Lung (tissue), 12 donors: ENCODE measurements around the gene MRM2. TPM values are rescaled to one million over a fixed set of nuclear protein-coding genes. Genes with fewer than 3 reads are reported as not detected.

Experiments used
- ATAC-seq: fragments of 200-7000 bp; cut with Tn5 transposase; one replicate; pipeline ENCODE4 v1.9.1; 2020; ENCODE audit warnings: moderate number of reproducible peaks; ENCODE audit not compliant: insufficient read depth, low FRiP score
- DNase-seq, 3 donors: peaks; one replicate each; pipeline ENCODE4 v3.0.0-alpha.2; 2013 to 2017
- H3K27ac ChIP-seq, 2 donors: one replicate each; pipeline ENCODE4 v1.5.1; 2013; ENCODE audit warnings: mild to moderate bottlenecking in 2 of 2, moderate library complexity in 2 of 2, control low read depth in 1 of 2, inconsistent platforms in 1 of 2, low read depth in 1 of 2, low read length in 1 of 2
- H3K27me3 ChIP-seq, 3 donors: one replicate each; pipeline ENCODE4 v1.5.1; 2013; ENCODE audit warnings: low read length in 2 of 3; ENCODE audit not compliant: control insufficient read depth in 3 of 3, insufficient read depth in 3 of 3
- H3K36me3 ChIP-seq, 4 donors: one replicate each; pipeline ENCODE4 v1.5.1; 2013; ENCODE audit warnings: low read length in 4 of 4, mild to moderate bottlenecking in 1 of 4, moderate library complexity in 1 of 4; ENCODE audit not compliant: control insufficient read depth in 4 of 4, insufficient read depth in 4 of 4
- H3K4me1 ChIP-seq, 5 donors: one replicate each; pipeline ENCODE4 v1.5.1; 2013; ENCODE audit warnings: low read length in 5 of 5, mild to moderate bottlenecking in 2 of 5, moderate library complexity in 1 of 5; ENCODE audit not compliant: control insufficient read depth in 5 of 5, insufficient read depth in 5 of 5
- H3K4me3 ChIP-seq: one replicate; pipeline ENCODE4 v1.5.1; 2013; ENCODE audit warnings: mild to moderate bottlenecking, control low read depth, moderate library complexity
- H3K9ac ChIP-seq, 2 donors: one replicate each; pipeline ENCODE4 v1.5.1; 2013; ENCODE audit warnings: low read length in 2 of 2, control low read depth in 1 of 2; ENCODE audit not compliant: insufficient read depth in 1 of 2
- H3K9me3 ChIP-seq, 4 donors: one replicate each; pipeline ENCODE4 v1.5.1; 2013; ENCODE audit warnings: low read length in 3 of 4, mild to moderate bottlenecking in 1 of 4, moderate library complexity in 1 of 4; ENCODE audit not compliant: control insufficient read depth in 4 of 4, insufficient read depth in 3 of 4
- WGBS, 2 donors: extraction: QIAGEN DNeasy Blood & Tissue Kit; methylation state at CpG; one replicate each; pipeline ENCODE4 v1.1.7; 2013; 5-methylcytosine and 5-hydroxymethylcytosine counted together
- polyA plus RNA-seq, 2 donors: library from polyadenylated mRNA; stranded (reverse); fragments of 200-250 nt; gene quantifications; one replicate each; pipeline ENCODE4 v1.2.1, GENCODE V29; 2013
- total RNA-seq, 2 donors: library from RNA; depleted of rRNA in 1 of 2; stranded (reverse); fragments of >200 nt in 1 of 2; gene quantifications; one replicate each; pipeline ENCODE4 v1.2.1, GENCODE V29; 2014 to 2021
- TF ChIP-seq, protein P1 (sequence below): IDR thresholded peaks from 2 replicates; pipeline ENCODE4 v1.5.1; 2012; ENCODE audit warnings: mild to moderate bottlenecking; ENCODE audit errors: control extremely low read depth, extremely low read depth
- donor health status: control.
- donor health status: control.
- donor health status: Bipolar disorder and iron deficiency.
- donor health status: healthy.
- donor health status: DM: yes; HTN: yes; CAD: no.

Gene MRM2
- total and polyA plus RNA-seq, 4 donors, result 18.7 to 25.5 (median 23.1) TPM

- Histone ChIP-seq H3K4me1 (peaks cover 0 to 7% (median 0%) of the 10 kb centered on the region in 5 donors), H3K27ac (no peak overlapping the region), H3K36me3 (peaks cover 0 to 39% (median 2%) of the 10 kb centered on the region in 4 donors), H3K27me3 (no peaks in the 10 kb centered on the region), H3K4me3 (no peak overlapping the region), H3K9me3 (no peaks in the 10 kb centered on the region), H3K9ac (no peak overlapping the region)
- ATAC-seq (no peak), DNase-seq (no peak)
- WGBS, 2 donors, result 69 to 70% methylated on average over 9 of the region's 9 CpGs
- TF ChIP-seq, protein P1, sequence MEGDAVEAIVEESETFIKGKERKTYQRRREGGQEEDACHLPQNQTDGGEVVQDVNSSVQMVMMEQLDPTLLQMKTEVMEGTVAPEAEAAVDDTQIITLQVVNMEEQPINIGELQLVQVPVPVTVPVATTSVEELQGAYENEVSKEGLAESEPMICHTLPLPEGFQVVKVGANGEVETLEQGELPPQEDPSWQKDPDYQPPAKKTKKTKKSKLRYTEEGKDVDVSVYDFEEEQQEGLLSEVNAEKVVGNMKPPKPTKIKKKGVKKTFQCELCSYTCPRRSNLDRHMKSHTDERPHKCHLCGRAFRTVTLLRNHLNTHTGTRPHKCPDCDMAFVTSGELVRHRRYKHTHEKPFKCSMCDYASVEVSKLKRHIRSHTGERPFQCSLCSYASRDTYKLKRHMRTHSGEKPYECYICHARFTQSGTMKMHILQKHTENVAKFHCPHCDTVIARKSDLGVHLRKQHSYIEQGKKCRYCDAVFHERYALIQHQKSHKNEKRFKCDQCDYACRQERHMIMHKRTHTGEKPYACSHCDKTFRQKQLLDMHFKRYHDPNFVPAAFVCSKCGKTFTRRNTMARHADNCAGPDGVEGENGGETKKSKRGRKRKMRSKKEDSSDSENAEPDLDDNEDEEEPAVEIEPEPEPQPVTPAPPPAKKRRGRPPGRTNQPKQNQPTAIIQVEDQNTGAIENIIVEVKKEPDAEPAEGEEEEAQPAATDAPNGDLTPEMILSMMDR, result no peak
Observed at GRCh38 chr7:2253021-2253420, 11.0 kb upstream of the MRM2 start.

GRCh38 chr7:2251841-2252771 lies 10.1 kb upstream of the MRM2 start:
- 76 to 87% methylated on average over 20 to 24 of the region's 24 CpGs for WGBS, 2 donors
- Histone ChIP-seq H3K4me3 (no peak overlapping the region), H3K27ac (no peak overlapping the region), H3K9me3 (no peaks in the 10 kb centered on the region), H3K27me3 (no peaks in the 10 kb centered on the region), H3K4me1 (peaks cover 0 to 7% (median 0%) of the 10 kb centered on the region in 5 donors), H3K9ac (no peak overlapping the region), H3K36me3 (peaks cover 0 to 36% (median 1%) of the 10 kb centered on the region in 4 donors)
- ATAC-seq (no peak), DNase-seq (no peak)
- TF ChIP-seq, protein P1, result no peak

- H3K27ac ChIP-seq, result no peak overlapping the region
- no peaks in the 10 kb centered on the region for H3K27me3 ChIP-seq
- ATAC-seq (no peak), DNase-seq (no peak)
- H3K36me3 ChIP-seq, result peaks cover 0 to 28% (median 1%) of the 10 kb centered on the region in 4 donors
- WGBS, 2 donors, result 85 to 90% methylated on average over 10 of the region's 10 CpGs
- H3K9ac ChIP-seq, result no peak overlapping the region
- H3K4me1 ChIP-seq, result peaks cover 0 to 7% (median 0%) of the 10 kb centered on the region in 5 donors
- TF ChIP-seq, protein P1, result no peak
- no peaks in the 10 kb centered on the region for H3K9me3 ChIP-seq
- no peak overlapping the region for H3K4me3 ChIP-seq
Observed at GRCh38 chr7:2251381-2251780, 9.4 kb upstream of the MRM2 start.
